Epithelial cell of esophagus (primary cell): Measurements from ENCODE around the gene FADS6.

Source experiments
- DNase-seq: peaks from one replicate; pipeline ENCODE4 v3.0.0; 2010; ENCODE audit warnings: low read depth
- H3K4me3 ChIP-seq: 2 replicates; pipeline ENCODE4 v1.5.1; 2011; ENCODE audit warnings: mild to moderate bottlenecking, low read length, control low read depth
- TF ChIP-seq, protein P1 (sequence below): IDR thresholded peaks from 2 replicates; pipeline ENCODE4 v1.5.1; 2011; ENCODE audit warnings: low read depth, mild to moderate bottlenecking, low read length, control low read depth, inconsistent platforms; ENCODE audit not compliant: insufficient read depth; ENCODE audit errors: missing control alignments

FADS6 gene

GRCh38 chr17:74860229-74860871 is 33.1 kb downstream of the FADS6 start:
- DNase-seq = no peak

GRCh38 chr17:74859459-74860228 is 33.8 kb downstream of the FADS6 start, which contains the start of gene GRIN2C:
Gene GRIN2C (minus strand): TSS chr17:74859885. CDS start chr17:74855092, 4,793 bp downstream.
- no peak for DNase-seq
- no peak within 1 kb of the TSS for H3K4me3 ChIP-seq
- TF ChIP-seq, protein P1, sequence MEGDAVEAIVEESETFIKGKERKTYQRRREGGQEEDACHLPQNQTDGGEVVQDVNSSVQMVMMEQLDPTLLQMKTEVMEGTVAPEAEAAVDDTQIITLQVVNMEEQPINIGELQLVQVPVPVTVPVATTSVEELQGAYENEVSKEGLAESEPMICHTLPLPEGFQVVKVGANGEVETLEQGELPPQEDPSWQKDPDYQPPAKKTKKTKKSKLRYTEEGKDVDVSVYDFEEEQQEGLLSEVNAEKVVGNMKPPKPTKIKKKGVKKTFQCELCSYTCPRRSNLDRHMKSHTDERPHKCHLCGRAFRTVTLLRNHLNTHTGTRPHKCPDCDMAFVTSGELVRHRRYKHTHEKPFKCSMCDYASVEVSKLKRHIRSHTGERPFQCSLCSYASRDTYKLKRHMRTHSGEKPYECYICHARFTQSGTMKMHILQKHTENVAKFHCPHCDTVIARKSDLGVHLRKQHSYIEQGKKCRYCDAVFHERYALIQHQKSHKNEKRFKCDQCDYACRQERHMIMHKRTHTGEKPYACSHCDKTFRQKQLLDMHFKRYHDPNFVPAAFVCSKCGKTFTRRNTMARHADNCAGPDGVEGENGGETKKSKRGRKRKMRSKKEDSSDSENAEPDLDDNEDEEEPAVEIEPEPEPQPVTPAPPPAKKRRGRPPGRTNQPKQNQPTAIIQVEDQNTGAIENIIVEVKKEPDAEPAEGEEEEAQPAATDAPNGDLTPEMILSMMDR = no peak

More at GRCh38 chr17:74860229-74860871, 33.1 kb downstream of the FADS6 start:
- H3K4me3 ChIP-seq = no peak overlapping the region
- TF ChIP-seq, protein P1 = no peak

DNA sequence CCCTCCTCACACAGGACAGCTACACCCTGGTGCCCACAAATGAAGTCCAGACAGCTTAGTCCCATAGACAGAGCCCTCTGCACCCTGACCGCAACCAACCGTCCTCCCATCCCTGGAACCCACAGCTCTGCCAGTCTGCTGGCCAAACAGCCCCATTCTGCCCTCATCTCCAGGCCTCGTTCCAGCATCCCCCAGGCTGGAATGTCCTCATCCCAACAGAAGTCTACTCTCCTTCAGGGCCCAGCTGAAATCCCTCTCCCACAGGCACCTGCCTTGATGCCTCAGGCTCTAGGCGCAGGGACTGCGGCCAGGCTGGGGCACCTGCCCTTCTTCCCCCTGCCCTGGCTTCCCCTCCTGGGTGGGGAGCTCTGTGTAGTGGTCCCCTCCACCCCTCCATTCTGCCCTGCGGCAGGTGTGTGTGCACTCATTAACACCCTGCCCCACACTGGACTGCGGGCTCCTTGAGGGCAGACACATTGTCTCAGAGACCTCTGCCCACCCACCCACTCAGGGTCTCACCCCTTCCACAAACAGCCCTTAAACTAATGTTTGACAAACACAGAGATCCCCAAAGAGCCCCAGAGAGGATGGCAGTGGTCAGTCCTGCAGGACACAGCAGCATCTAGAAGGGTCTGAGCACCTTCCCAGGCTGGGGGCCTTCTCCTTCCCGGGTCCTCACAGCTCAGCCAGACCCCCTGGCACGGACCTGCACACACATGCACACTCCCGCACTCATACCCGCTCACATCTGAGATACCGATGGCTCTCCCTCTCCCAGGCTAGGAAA is 34.6 kb downstream of the FADS6 start:
- no peak overlapping the region for H3K4me3 ChIP-seq
- DNase-seq = no peak
- TF ChIP-seq, protein P1 = no peak

DNA sequence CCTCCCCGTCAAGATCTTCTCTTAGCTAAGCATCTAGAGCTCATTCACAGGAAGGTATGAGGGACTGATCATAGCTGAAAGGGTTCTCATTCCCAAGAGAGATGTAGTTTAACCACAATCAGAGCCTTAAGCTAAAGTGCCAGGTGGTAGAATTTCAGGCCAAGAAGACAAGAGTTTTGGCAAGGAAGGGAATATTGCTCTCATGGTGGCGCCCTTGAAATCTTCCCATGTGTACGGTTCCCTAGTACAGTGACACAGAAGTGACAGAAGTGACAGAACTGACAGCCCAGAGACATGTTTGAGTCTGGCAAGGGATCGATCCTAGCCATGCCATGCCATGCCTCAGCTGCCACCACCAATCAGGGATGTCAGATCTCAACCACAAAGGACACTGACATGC is 36.2 kb downstream of the FADS6 start:
- H3K4me3 ChIP-seq = no peak overlapping the region
- TF ChIP-seq, protein P1 = no peak
- no peak for DNase-seq

GRCh38 chr17:74856112-74856511 is 37.3 kb downstream of the FADS6 start:
- no peak for DNase-seq
- H3K4me3 ChIP-seq = no peak overlapping the region
- TF ChIP-seq, protein P1 = no peak

DNA sequence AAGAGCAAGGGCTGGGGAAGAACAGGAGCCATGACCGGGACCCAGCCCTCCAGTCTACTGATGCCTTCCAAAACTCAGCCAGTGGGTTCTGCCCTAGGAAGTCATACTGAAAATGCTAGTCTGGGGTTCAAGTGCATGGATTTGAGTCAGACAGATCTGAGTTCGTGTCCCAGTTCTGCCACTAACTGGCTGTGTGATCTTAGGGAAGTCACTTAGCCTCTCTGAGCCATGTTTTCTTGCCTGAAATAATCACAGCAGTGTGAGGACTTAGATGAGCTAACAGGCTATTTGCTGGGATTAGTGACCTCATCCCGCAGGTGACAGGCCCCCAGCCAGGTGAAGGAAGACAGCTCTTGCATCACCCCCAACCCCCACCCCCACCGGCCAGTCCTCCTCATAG is 38.1 kb downstream of the FADS6 start:
- no peak overlapping the region for H3K4me3 ChIP-seq
- no peak for DNase-seq
- TF ChIP-seq, protein P1 = no peak
